Mucosa of descending colon (tissue), 3 donors: Measurements from ENCODE around the gene TMPRSS2. TPM values are rescaled to one million over a fixed set of nuclear protein-coding genes. Genes with fewer than 3 reads are reported as not detected.
A peak's percentile ranks its signal among the peaks of the same experiment; 100 is the strongest.

Experiments
- ATAC-seq: fragments of 200-7000 bp; cut with Tn5 transposase; one replicate; pipeline ENCODE4 v1.9.1; 2020; ENCODE audit warnings: mild to moderate bottlenecking, moderate library complexity
- DNase-seq, 3 donors: peaks; one replicate each; pipeline ENCODE4 v3.0.0-alpha.2; 2020
- H3K36me3 ChIP-seq: fragments of 200-600 bp; one replicate; pipeline ENCODE4 v1.8.0; 2021; ENCODE audit warnings: low read depth, mild to moderate bottlenecking
- H3K4me1 ChIP-seq: fragments of 200-600 bp; one replicate; pipeline ENCODE4 v1.8.0; 2021; ENCODE audit warnings: low read depth, mild to moderate bottlenecking
- H3K4me3 ChIP-seq: fragments of 200-600 bp; one replicate; pipeline ENCODE4 v1.8.0; 2021; ENCODE audit warnings: mild to moderate bottlenecking
- H3K9me3 ChIP-seq: fragments of 200-600 bp; one replicate; pipeline ENCODE4 v1.8.0; 2021; ENCODE audit warnings: mild to moderate bottlenecking
- intact Hi-C, 2 donors: fragments of 100-400 bp; cut with DNase I in 1 of 2; cut with micrococcal nuclease in 1 of 2; formaldehyde crosslinking; loops; one replicate each; pipeline versions ENCODE4 v1.11.0 to v1.11.1; 2022; cut with DNase I, micrococcal nuclease
- total RNA-seq, 3 donors: library from RNA; stranded (reverse); fragmentation: NEBNext Ultra II Directional in 2 of 3; extraction: Animal tissue kit (Norgen Biotek cat#: 25700) in 2 of 3; gene quantifications; one replicate each; pipeline versions ENCODE4 v1.2.1 to v1.2.4, GENCODE V29; 2021 to 2023
- TF ChIP-seq, protein P1 (sequence below): fragments of 200-600 bp; IDR thresholded peaks from one replicate; pipeline ENCODE4 v1.8.0; 2022; ENCODE audit warnings: antibody characterized with exemption, mild to moderate bottlenecking
- donor health status: DM: no; HTN: no; CAD: no; lungs with moderate emphysema.
- donor health status: DM: no; HTN: no; CAD: no.
- donor health status: DM: no; HTN: yes; CAD: no.

The TMPRSS2 gene
- total RNA-seq, 3 donors from 2014 or later = 283 to 624 (median 566) TPM

DNA sequence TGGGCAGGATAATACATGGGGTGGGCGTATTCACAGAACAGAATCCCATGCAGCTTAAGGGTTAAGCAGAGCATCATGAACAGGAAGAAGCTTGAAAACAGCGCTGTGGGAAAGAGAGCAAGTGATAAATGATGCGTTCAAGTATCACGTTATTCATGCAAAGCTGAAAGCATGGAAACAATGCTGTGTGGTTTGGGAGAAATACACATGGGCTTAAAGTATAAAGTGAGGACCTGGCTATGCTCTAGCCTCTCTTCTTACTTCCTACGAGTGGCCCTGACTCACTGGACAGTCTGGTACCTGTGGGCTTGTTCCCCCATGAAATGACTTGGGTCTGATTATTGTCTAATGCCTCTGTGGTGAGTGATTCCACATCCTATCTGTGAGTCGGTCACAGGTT lies 25.7 kb downstream of the TMPRSS2 start:
- Histone ChIP-seq H3K4me1 (peaks cover 27% of the 10 kb centered on the region), H3K4me3 (no peak overlapping the region), H3K36me3 (peaks cover 3% of the 10 kb centered on the region), H3K9me3 (no peaks in the 10 kb centered on the region)
- intact Hi-C loops = no loop called here
- no peak for ATAC-seq
- no peak for DNase-seq
- TF ChIP-seq, protein P1, sequence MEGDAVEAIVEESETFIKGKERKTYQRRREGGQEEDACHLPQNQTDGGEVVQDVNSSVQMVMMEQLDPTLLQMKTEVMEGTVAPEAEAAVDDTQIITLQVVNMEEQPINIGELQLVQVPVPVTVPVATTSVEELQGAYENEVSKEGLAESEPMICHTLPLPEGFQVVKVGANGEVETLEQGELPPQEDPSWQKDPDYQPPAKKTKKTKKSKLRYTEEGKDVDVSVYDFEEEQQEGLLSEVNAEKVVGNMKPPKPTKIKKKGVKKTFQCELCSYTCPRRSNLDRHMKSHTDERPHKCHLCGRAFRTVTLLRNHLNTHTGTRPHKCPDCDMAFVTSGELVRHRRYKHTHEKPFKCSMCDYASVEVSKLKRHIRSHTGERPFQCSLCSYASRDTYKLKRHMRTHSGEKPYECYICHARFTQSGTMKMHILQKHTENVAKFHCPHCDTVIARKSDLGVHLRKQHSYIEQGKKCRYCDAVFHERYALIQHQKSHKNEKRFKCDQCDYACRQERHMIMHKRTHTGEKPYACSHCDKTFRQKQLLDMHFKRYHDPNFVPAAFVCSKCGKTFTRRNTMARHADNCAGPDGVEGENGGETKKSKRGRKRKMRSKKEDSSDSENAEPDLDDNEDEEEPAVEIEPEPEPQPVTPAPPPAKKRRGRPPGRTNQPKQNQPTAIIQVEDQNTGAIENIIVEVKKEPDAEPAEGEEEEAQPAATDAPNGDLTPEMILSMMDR = no peak

DNA sequence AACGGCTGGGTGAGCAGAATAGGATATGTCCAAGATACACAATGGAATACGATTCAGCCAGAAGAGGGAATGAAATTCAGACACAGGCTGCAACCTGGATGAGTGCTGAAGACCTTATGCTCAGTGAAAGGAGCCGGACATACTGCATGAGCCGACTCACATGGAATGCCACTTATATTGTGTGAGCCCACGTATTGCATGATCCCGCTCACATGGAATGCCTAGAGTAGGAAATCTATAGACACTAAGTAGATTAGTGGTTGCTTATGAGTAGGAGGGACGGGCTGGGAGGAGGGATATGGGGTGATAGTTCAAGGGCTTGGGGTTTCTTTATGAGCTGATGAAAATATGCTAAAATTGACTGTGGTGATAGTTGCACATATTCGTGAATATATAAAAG lies 26.8 kb downstream of the TMPRSS2 start:
- no peaks in the 10 kb centered on the region for H3K9me3 ChIP-seq
- H3K4me1 ChIP-seq = peaks cover 27% of the 10 kb centered on the region
- intact Hi-C loops = no loop called here

DNA sequence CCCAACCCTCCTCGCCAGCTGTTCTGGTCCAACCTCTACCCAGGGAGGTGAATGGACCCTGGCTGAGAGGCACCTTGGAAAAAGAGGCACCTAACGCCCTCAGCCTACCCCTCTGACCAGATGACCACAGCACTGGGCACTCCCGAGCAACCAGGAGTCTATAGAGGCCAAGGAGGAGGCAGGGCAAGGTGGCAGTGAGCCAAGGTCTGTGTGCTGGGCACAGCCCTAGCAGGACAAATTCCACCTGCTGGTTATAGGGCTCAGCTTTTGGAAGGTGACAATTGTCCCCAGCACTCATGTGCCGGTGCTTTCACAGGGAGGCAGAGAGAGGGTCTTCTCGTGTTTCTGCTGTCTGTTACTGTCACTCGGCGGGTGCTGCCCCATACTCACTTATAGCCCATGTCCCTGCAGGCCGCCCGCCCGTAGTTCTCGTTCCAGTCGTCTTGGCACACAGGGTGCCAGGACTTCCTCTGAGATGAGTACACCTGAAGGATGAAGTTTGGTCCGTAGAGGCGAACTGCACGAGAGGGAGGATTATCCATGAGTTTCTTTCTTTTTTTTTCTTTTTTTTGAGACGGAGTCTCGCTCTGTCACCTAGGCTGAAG lies 27.8 kb downstream of the TMPRSS2 start:
- Histone ChIP-seq H3K9me3 (no peaks in the 10 kb centered on the region), H3K4me3 (no peak overlapping the region), H3K4me1 (peaks cover 27% of the 10 kb centered on the region), H3K36me3 (peaks cover 4% of the 10 kb centered on the region)
- TF ChIP-seq, protein P1 = no peak
- intact Hi-C loops = no loop called here
- peak; percentile 54 for ATAC-seq
- peak; percentile 72 to 77 (median 74) for DNase-seq

More for the DNA sequence above, 26.8 kb downstream of the TMPRSS2 start:
- H3K4me3 ChIP-seq = no peak overlapping the region
- DNase-seq = no peak
- H3K36me3 ChIP-seq = peaks cover 5% of the 10 kb centered on the region
- no peak for ATAC-seq
- TF ChIP-seq, protein P1 = no peak

DNA sequence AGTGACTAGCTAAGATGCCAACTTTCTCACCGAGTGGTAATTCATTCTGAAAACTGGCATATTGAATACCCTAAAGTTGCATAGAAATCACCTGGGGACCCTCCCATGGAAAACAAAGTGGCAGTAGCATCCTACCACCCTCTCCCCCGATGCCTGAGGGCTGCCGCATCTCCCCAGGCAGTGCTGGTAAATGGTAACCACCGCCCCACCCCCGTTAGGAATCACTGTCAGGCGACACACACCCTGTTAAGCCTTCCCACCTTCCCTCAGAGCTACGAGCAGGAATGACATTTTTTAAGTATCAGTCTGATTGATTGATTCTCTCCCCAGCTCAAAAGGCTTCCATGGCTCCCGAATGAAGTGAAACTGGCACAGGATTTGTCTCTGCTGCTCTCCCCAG lies 28.3 kb downstream of the TMPRSS2 start:
- ATAC-seq (peak; percentile 1), DNase-seq (no peak)
- intact Hi-C loops = no loop called here
- no peak overlapping the region for H3K4me3 ChIP-seq
- no peaks in the 10 kb centered on the region for H3K9me3 ChIP-seq
- peaks cover 27% of the 10 kb centered on the region for H3K4me1 ChIP-seq
- TF ChIP-seq, protein P1 = no peak
- peaks cover 4% of the 10 kb centered on the region for H3K36me3 ChIP-seq

DNA sequence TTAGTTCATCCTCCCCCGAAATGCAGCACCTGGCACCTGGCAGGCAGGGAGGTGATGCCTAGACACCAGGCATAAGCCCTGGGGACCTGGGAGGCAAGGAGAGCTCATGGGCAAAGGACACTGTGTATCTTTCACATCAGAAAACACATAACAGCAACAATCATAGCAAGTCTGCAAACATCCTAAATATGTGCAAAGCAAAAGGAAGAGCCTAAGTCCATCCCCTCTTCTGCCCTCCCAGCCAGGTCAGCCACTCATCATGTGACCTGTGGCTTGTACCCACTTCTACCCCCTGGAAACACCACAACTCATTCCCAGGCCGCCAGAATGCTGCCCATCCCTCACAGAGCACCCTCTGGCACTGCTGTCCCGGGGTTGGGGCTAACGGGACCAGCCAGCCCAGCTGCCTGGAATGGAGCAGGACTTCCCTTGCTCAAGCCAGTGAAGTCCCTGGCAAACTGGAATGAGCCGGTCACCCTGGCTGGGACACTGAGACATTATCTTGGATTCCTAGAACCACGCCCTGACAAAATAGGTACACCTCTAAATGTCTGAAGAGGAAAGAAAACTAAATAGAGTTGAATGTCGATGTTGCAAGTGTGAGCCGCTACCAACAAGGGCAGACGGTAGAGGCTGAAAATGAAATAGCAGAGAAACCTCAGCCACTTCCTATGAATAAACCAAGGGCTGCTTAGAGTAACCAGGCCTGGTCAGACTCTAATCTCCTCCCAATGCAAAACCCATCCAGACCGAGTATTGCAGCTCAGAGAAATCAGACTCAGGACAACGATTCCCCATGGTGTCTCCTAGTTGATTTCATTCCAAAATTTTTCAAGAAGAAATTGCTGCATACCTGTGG lies 29.4 kb downstream of the TMPRSS2 start:
- H3K4me1 ChIP-seq = peaks cover 27% of the 10 kb centered on the region
- DNase-seq (no peak), ATAC-seq (peak; percentile 33)
- H3K36me3 ChIP-seq = peaks cover 4% of the 10 kb centered on the region
- intact Hi-C loops = no loop called here
- no peak overlapping the region for H3K4me3 ChIP-seq
- TF ChIP-seq, protein P1 = no peak
- H3K9me3 ChIP-seq = no peaks in the 10 kb centered on the region
